HCT116 (cell line): ENCODE results near the gene TRDN. TPM values are rescaled to one million over a fixed set of nuclear protein-coding genes. Genes with fewer than 3 reads are reported as not detected.

ENCODE experiments used
- ATAC-seq: fragments of 200-7000 bp; cut with Tn5 transposase; 2 replicates; pipeline ENCODE4 v1.9.1; 2020; ENCODE audit warnings: mild to moderate bottlenecking, moderate library complexity
- BruUV-seq: library from RNA; stranded (reverse); fragments of 400-500 nt; replicated peaks from 2 replicates; lab custom pipeline; 2021; lab: Mats Ljungman, UMichigan
- CTCF ChIA-PET: fragments of 300-600 bp; sonication (Branson Sonifier 250); formaldehyde crosslinking; loops from one replicate; lab custom pipeline; 2021; ENCODE audit warnings: antibody characterized with exemption; lab: Charles Lee
- POLR2A ChIA-PET: fragments of 300-600, 350-600 bp; sonication (Branson Sonifier 250); formaldehyde crosslinking; loops from one replicate; lab custom pipeline; 2021; ENCODE audit warnings: antibody characterized with exemption; lab: Charles Lee
- RAD21 ChIA-PET, 2 experiments: fragments of 300-600 bp; sonication (Branson Sonifier 250); formaldehyde crosslinking; loops; one replicate each; lab custom pipeline; 2023; ENCODE audit warnings: low total read pairs in 2 of 2; ENCODE audit not compliant: uncharacterized antibody in 2 of 2, unreplicated experiment in 2 of 2, low non-redundant PET in 1 of 2; lab: Charles Lee
- DNase-seq: peaks from one replicate; pipeline ENCODE4 v3.0.0-alpha.2; 2010; ENCODE audit warnings: low read depth, low spot score
- H2AFZ ChIP-seq: fragments of 200-600 bp; shearing (Covaris generic), sonication (generic); 2 replicates; pipeline ENCODE4 v1.6.1; 2017; ENCODE audit warnings: low read depth, mixed run types, mixed read lengths, antibody characterized with exemption, low read length; ENCODE audit not compliant: poor library complexity, severe bottlenecking
- H3K27ac ChIP-seq: 2 replicates; pipeline ENCODE4 v1.5.1; 2012; ENCODE audit warnings: low read depth, low read length
- H3K27me3 ChIP-seq: fragments of 200-600 bp; sonication (generic); 2 replicates; pipeline ENCODE4 v1.6.1; 2016; ENCODE audit warnings: mixed run types, low read length, mixed read lengths; ENCODE audit not compliant: insufficient read depth
- H3K36me3 ChIP-seq, 2 experiments: fragments of 200-500 bp in 1 of 2; fragments of 200-600 bp in 1 of 2; sonication (Bioruptor generic) in 1 of 2; sonication (generic) in 1 of 2; 2 replicates each; pipeline versions ENCODE4 v1.5.1 to v1.6.1; 2014 to 2016; ENCODE audit warnings: low read length in 2 of 2, inconsistent platforms in 1 of 2, mixed read lengths in 1 of 2, mixed run types in 1 of 2; ENCODE audit not compliant: insufficient read depth in 2 of 2, control insufficient read depth in 1 of 2
- H3K4me1 ChIP-seq, 2 experiments: fragments of 200-600 bp in 1 of 2; sonication (generic) in 1 of 2; 2 replicates each; pipeline versions ENCODE4 v1.5.1 to v1.6.1; 2012 to 2017; ENCODE audit warnings: low read length in 2 of 2, inconsistent platforms in 1 of 2, mild to moderate bottlenecking in 1 of 2, mixed read lengths in 1 of 2, mixed run types in 1 of 2, moderate library complexity in 1 of 2; ENCODE audit not compliant: insufficient read depth in 2 of 2, control insufficient read depth in 1 of 2
- H3K4me2 ChIP-seq: fragments of 200-600 bp; sonication (generic); 2 replicates; pipeline ENCODE4 v1.6.1; 2017; ENCODE audit warnings: mixed run types, low read length, mixed read lengths
- H3K4me3 ChIP-seq, 2 experiments: fragments of 200-600 bp in 1 of 2; sonication (generic) in 1 of 2; replicated peaks in 1 of 2; 2 replicates each; pipeline ENCODE4 v1.5.1; 2011 to 2016; ENCODE audit warnings: low read length in 2 of 2, control low read depth in 1 of 2, low read depth in 1 of 2, mild to moderate bottlenecking in 1 of 2, mixed read lengths in 1 of 2, mixed run types in 1 of 2
- H3K79me2 ChIP-seq: fragments of 200-600 bp; sonication (generic); 2 replicates; pipeline ENCODE4 v1.6.1; 2017; ENCODE audit warnings: mild to moderate bottlenecking, mixed run types, low read length, moderate library complexity, mixed read lengths; ENCODE audit not compliant: insufficient read depth
- H3K9ac ChIP-seq: fragments of 200-600 bp; sonication (generic); 2 replicates; pipeline ENCODE4 v1.6.1; 2016; ENCODE audit warnings: low read length, mixed read lengths
- H3K9me2 ChIP-seq: fragments of 200-600 bp; sonication (generic), shearing (Covaris generic); 2 replicates; pipeline ENCODE4 v1.6.1; 2017; ENCODE audit warnings: mixed run types, mild to moderate bottlenecking, moderate library complexity; ENCODE audit not compliant: insufficient read depth
- H3K9me3 ChIP-seq, 2 experiments: fragments of 200-500 bp in 1 of 2; fragments of 200-600 bp in 1 of 2; sonication (Bioruptor generic) in 1 of 2; sonication (generic) in 1 of 2; 2 replicates each; pipeline ENCODE4 v1.6.1; 2014 to 2017; ENCODE audit warnings: low read length in 2 of 2, mixed read lengths in 2 of 2, inconsistent platforms in 1 of 2, low read depth in 1 of 2, mild to moderate bottlenecking in 1 of 2, mixed run types in 1 of 2, moderate library complexity in 1 of 2; ENCODE audit not compliant: control insufficient read depth in 1 of 2, insufficient read depth in 1 of 2
- H4K20me1 ChIP-seq: fragments of 200-600 bp; sonication (generic), shearing (Covaris generic); 2 replicates; pipeline ENCODE4 v1.6.1; 2017; ENCODE audit warnings: mixed run types, mild to moderate bottlenecking, moderate library complexity; ENCODE audit not compliant: insufficient read depth
- ATF3 ChIP-seq: IDR thresholded peaks from 2 replicates; pipeline ENCODE4 v1.6.1; 2012
- CTCF ChIP-seq, 3 experiments: fragments of 200-600 bp in 1 of 3; sonication (generic) in 1 of 3; IDR thresholded peaks in 2 of 3; conservative IDR thresholded peaks in 1 of 3; 2 replicates each; pipeline ENCODE4 v1.5.1; 2012 to 2017; ENCODE audit warnings: low read depth in 2 of 3, low read length in 2 of 3, antibody characterized with exemption in 1 of 3, borderline replicate concordance in 1 of 3, control low read depth in 1 of 3, mild to moderate bottlenecking in 1 of 3, mixed read lengths in 1 of 3, mixed run types in 1 of 3, moderate library complexity in 1 of 3; ENCODE audit not compliant: insufficient read depth in 1 of 3
- EGR1 ChIP-seq: IDR thresholded peaks from 2 replicates; pipeline ENCODE4 v1.6.1; 2012; ENCODE audit warnings: low read depth
- FOSL1 ChIP-seq: IDR thresholded peaks from 2 replicates; pipeline ENCODE4 v1.6.1; 2012; ENCODE audit warnings: low read depth
- JUND ChIP-seq: IDR thresholded peaks from 2 replicates; pipeline ENCODE4 v1.6.1; 2012
- POLR2AphosphoS5 ChIP-seq: IDR thresholded peaks from 2 replicates; pipeline ENCODE4 v1.6.1; 2011; ENCODE audit warnings: mild to moderate bottlenecking, low read depth, low read length, moderate library complexity
- RAD21 ChIP-seq: IDR thresholded peaks from 2 replicates; pipeline ENCODE4 v1.6.1; 2012; ENCODE audit warnings: low read depth, mild to moderate bottlenecking
- REST ChIP-seq: IDR thresholded peaks from 2 replicates; pipeline ENCODE4 v1.6.1; 2012; ENCODE audit warnings: low read depth
- SIN3A ChIP-seq: IDR thresholded peaks from 2 replicates; pipeline ENCODE4 v1.6.1; 2012; ENCODE audit warnings: low read depth
- TCF7L2 ChIP-seq: IDR thresholded peaks from 2 replicates; pipeline ENCODE4 v1.7.0; 2011; ENCODE audit warnings: borderline replicate concordance, inconsistent platforms; ENCODE audit not compliant: insufficient read depth, insufficient read length; ENCODE audit errors: extremely low read depth
- intact Hi-C: fragments of 100-400 bp; cut with micrococcal nuclease; formaldehyde crosslinking; loops from 2 replicates; pipeline ENCODE4 v1.10.0; 2022
- total RNA-seq: library from RNA; stranded (reverse); gene quantifications from one replicate; pipeline ENCODE4 v1.2.1, GENCODE V29; 2021; ENCODE audit not compliant: unreplicated experiment

Gene TRDN
- total RNA-seq, 1 experiment from 2014 or later: not detected

GRCh38 chr6:123547216-123547978 is 89.4 kb downstream of the TRDN start:
- H3K36me3 ChIP-seq: no peaks in the 10 kb centered on the region
- no peak overlapping the region for H2AFZ ChIP-seq
- no peaks in the 10 kb centered on the region for H3K79me2 ChIP-seq
- no peak for ATAC-seq
- H3K9ac ChIP-seq: no peak overlapping the region
- no TSS peak for BruUV-seq
- H3K4me3 ChIP-seq: no peak overlapping the region
- no peaks in the 10 kb centered on the region for H3K9me3 ChIP-seq
- intact Hi-C loops: no loop called here
- TF ChIP-seq RAD21 (no peak), JUND (no peak), EGR1 (no peak), REST (no peak), SIN3A (no peak), ATF3 (no peak), CTCF (IDR thresholded peaks at IDR 0.05 in 2 of 3, conservative IDR thresholded peaks at IDR 0.05 in 1 of 3; ENCODE audit: borderline replicate concordance in 1 of 3, insufficient read depth in 1 of 3, low read depth in 2 of 3, low read length in 2 of 3) (no peak), FOSL1 (no peak), POLR2AphosphoS5 (no peak), TCF7L2 (no peak)
- no peak for DNase-seq
- H3K9me2 ChIP-seq: no peaks in the 10 kb centered on the region
- H4K20me1 ChIP-seq: no peaks in the 10 kb centered on the region; the same call in 1 of the 2 replicates
- no peak overlapping the region for H3K4me2 ChIP-seq
- H3K27me3 ChIP-seq: no peaks in the 10 kb centered on the region
- H3K27ac ChIP-seq: no peak overlapping the region
- CTCF ChIA-PET: no interaction called here
- POLR2A ChIA-PET: no interaction called here
- RAD21 ChIA-PET: no interaction called here
- no peaks in the 10 kb centered on the region for H3K4me1 ChIP-seq
